BJ (cell line): ENCODE results near the gene NOC2L. TPM values are rescaled to one million over a fixed set of nuclear protein-coding genes. Genes with fewer than 3 reads are reported as not detected.
"Not testable (repeated sequence)": the region's sequence is repeated elsewhere in the genome, so short reads cannot be mapped to it uniquely, and the experiment has no call there.

Experiments
- CTCF ChIA-PET: fragments of 350-600 bp; formaldehyde crosslinking; extraction: SDS; loops from one replicate; lab custom pipeline; 2021; ENCODE audit warnings: antibody characterized with exemption, inconsistent platforms; lab: Yijun Ruan, JAX
- POLR2A ChIA-PET: fragments of 300-600 bp; sonication (Branson Sonifier 250); formaldehyde crosslinking; extraction: SDS; loops from one replicate; lab custom pipeline; 2021; ENCODE audit warnings: antibody characterized with exemption; lab: Charles Lee
- DNase-seq: peaks from one replicate; pipeline ENCODE4 v3.0.0-alpha.2; 2011; ENCODE audit warnings: low read depth
- H3K27me3 ChIP-seq: 2 replicates; pipeline ENCODE4 v1.6.0; 2011; ENCODE audit warnings: low read length; ENCODE audit not compliant: control insufficient read depth, insufficient read depth
- H3K36me3 ChIP-seq: 2 replicates; pipeline ENCODE4 v1.5.1; 2011; ENCODE audit warnings: low read length; ENCODE audit not compliant: control insufficient read depth, insufficient read depth
- H3K4me3 ChIP-seq: 2 replicates; pipeline ENCODE4 v1.5.1; 2011; ENCODE audit warnings: low read depth, mild to moderate bottlenecking, control low read depth, low read length
- polyA plus RNA-seq: library from polyadenylated mRNA; depleted of rRNA; stranded (reverse); fragments of >200 nt; gene quantifications from 2 replicates; pipeline ENCODE4 v1.2.3, GENCODE V29; 2011
- TF ChIP-seq, protein P1 (sequence below): IDR thresholded peaks from 2 replicates; pipeline ENCODE4 v1.5.1; 2011; ENCODE audit warnings: low read depth, mild to moderate bottlenecking, control low read depth, inconsistent platforms, low read length, moderate library complexity; ENCODE audit not compliant: insufficient read depth

The NOC2L gene
- polyA plus RNA-seq, 1 experiment: 49.7 TPM

GRCh38 chr1:950268-950667, 8.8 kb downstream of the NOC2L start:
- TF ChIP-seq, protein P1, sequence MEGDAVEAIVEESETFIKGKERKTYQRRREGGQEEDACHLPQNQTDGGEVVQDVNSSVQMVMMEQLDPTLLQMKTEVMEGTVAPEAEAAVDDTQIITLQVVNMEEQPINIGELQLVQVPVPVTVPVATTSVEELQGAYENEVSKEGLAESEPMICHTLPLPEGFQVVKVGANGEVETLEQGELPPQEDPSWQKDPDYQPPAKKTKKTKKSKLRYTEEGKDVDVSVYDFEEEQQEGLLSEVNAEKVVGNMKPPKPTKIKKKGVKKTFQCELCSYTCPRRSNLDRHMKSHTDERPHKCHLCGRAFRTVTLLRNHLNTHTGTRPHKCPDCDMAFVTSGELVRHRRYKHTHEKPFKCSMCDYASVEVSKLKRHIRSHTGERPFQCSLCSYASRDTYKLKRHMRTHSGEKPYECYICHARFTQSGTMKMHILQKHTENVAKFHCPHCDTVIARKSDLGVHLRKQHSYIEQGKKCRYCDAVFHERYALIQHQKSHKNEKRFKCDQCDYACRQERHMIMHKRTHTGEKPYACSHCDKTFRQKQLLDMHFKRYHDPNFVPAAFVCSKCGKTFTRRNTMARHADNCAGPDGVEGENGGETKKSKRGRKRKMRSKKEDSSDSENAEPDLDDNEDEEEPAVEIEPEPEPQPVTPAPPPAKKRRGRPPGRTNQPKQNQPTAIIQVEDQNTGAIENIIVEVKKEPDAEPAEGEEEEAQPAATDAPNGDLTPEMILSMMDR: no peak
- Histone ChIP-seq H3K4me3 (no peak overlapping the region), H3K27me3 (no peaks in the 10 kb centered on the region), H3K36me3 (peaks cover 58% of the 10 kb centered on the region)
- no peak for DNase-seq
- CTCF ChIA-PET: interaction anchor here (0.9 to 1.6 kb wide), 4 partner anchors 8 to 52 kb away, joined by 3 to 6 read pairs (median 6); no protein-coding TSS in a partner anchor
- POLR2A ChIA-PET: no interaction called here

DNA sequence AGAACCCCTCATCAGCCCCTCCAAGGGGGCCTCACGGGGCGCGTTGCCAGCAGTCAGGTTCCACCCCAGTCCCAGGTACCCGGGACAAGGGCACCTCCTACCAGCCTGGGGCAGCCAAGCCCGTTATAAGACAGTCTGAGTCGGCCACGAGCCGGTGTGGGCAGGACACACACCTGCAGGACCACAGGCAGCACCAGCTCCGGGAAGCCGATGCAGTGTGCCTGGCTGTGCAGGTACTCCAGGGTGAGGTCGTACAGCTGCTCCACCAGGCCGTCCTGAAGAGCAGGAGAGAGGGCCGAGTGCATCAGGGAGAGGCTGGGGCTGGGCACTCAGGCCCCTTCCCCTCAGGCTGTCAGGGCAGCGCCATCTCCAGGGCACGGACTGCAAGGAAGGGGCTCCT, 11.1 kb downstream of the NOC2L start:
- TF ChIP-seq, protein P1: no peak
- Histone ChIP-seq H3K4me3 (no peak overlapping the region), H3K27me3 (no peaks in the 10 kb centered on the region), H3K36me3 (peaks cover 43% of the 10 kb centered on the region)
- ChIA-PET POLR2A (no interaction called here), CTCF (interaction anchor here (0.6 kb wide), 1 partner anchor 78 kb away, joined by 3 read pairs; no protein-coding TSS in a partner anchor)
- DNase-seq: no peak

DNA sequence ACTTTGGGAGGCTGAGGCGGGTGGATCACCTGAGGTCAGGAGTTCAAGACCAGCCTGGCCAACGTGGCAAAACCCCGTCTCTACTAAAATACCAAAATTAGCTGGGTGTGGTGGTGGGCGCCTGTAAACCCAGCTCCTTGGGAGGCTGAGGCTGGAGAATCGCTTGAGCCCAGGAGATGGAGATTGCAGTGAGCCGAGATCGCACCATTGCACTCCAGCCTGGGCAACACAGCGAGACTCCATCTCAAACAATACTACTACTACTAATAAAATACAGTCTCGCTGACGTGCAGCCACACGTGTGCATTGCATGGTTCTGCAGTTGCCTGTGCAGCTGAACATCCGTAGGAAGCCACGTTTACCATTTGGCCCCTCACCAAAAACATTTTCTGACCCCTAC, 12.2 kb downstream of the NOC2L start:
- H3K4me3 ChIP-seq, DNase-seq, POLR2A ChIA-PET, H3K27me3 ChIP-seq: not testable (repeated sequence)
- H3K36me3 ChIP-seq: peaks cover 35% of the 10 kb centered on the region
- CTCF ChIA-PET: interaction anchor here (0.6 kb wide), 1 partner anchor 152 kb away, joined by 3 read pairs; no protein-coding TSS in a partner anchor

GRCh38 chr1:945688-946556, 13.1 kb downstream of the NOC2L start:
- Histone ChIP-seq H3K4me3 (no peak overlapping the region), H3K36me3 (peaks cover 32% of the 10 kb centered on the region), H3K27me3 (no peaks in the 10 kb centered on the region)
- no peak for DNase-seq
- POLR2A ChIA-PET: no interaction called here
- CTCF ChIA-PET: no interaction called here
- TF ChIP-seq, protein P1: no peak

DNA sequence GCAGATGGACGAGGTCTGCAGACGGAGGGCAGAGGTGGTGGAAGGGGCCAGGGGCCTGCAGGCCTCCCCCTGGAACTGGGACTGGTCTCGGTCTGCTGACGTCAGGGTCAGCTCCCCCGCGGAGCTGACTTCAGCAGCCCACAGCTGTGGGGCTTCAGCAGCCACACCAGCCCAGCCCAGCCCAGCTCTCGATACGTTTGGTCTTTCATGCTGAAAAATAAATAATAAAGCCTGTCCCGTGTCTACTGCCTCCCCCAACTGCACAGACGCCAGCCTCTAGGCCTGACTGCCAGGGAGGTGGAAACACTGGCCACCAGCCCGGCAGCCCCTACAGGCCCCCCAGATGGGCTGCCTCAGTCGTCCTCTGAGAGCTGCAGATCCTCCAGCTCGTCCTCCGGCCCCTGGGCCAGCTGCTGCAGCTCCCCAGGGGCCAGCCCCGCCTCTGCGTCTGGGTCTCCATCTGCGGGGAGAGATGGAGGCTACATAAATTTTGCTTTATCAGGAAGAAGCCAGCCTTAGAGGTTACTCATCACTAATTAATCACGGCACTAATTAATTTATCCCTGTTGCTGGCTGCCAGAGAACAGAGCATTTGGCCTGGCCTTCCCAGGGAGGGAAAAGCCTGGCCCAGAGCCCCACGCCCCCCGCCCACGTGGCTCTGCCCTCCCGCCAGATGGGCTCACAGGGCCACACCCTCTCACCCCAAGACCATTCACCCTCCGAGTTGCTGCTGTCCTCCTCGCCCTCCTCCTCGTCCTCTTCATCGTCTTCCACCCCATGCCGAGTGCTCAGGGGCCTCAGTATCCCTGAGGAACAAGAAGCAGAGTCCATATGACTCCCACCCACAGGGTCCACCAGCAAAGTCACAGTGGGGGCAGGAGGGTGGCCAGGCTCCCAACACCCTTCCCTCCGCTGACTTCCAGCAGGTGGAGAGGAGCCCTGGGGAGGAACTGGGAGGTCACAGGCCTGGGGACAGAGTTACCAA, 14.4 kb downstream of the NOC2L start:
- POLR2A ChIA-PET: no interaction called here
- no peak for DNase-seq

More for the DNA sequence above, 14.4 kb downstream of the NOC2L start:
- peaks cover 22% of the 10 kb centered on the region for H3K36me3 ChIP-seq
- TF ChIP-seq, protein P1: no peak
- no peaks in the 10 kb centered on the region for H3K27me3 ChIP-seq
- H3K4me3 ChIP-seq: no peak overlapping the region
- CTCF ChIA-PET: no interaction called here
